A549 (cell line): ENCODE results near the gene UFSP2. TPM values are rescaled to one million over a fixed set of nuclear protein-coding genes. Genes with fewer than 3 reads are reported as not detected.

Experiments used
- ATAC-seq, 2 experiments: fragments of 200-7000 bp in 1 of 2; fragments of >200 bp in 1 of 2; cut with Nextera tagmentation in 1 of 2; cut with Tn5 transposase in 1 of 2; 3 replicates each; pipeline versions ENCODE4 v1.8.0 to v1.9.1; 2018 to 2020; ENCODE audit warnings: mild to moderate bottlenecking in 1 of 2, moderate library complexity in 1 of 2
- CTCF ChIA-PET: fragments of 300-600 bp; sonication (Branson Sonifier 250); formaldehyde crosslinking; extraction: SDS; loops from one replicate; lab custom pipeline; 2021; ENCODE audit warnings: antibody characterized with exemption, inconsistent platforms; lab: Yijun Ruan, JAX
- POLR2A ChIA-PET: fragments of 350-600 bp; formaldehyde crosslinking; extraction: SDS; loops from one replicate; lab custom pipeline; 2021; ENCODE audit warnings: antibody characterized with exemption, inconsistent platforms; lab: Yijun Ruan, JAX
- DNase-seq, 2 experiments: peaks; one replicate each; pipeline versions ENCODE4 v3.0.0 to v3.0.0-alpha.2; 2011 to 2016; ENCODE audit warnings: low read depth in 1 of 2, low spot score in 1 of 2
- FAIRE-seq: peaks from 2 replicates; lab custom pipeline; 2011; peaks lifted over from hg19 to GRCh38; lab: Jason Lieb, UNC
- H3K27ac ChIP-seq, 2 experiments: fragments of >200 bp; sonication (Bioruptor Twin); formaldehyde crosslinking; 3 replicates each; pipeline ENCODE4 v1.5.1; 2016 to 2017
- H3K4me1 ChIP-seq: fragments of >200 bp; sonication (Bioruptor Twin); formaldehyde crosslinking; 3 replicates; pipeline ENCODE4 v1.6.1; 2016
- H3K4me2 ChIP-seq: fragments of >200 bp; sonication (Bioruptor Twin); formaldehyde crosslinking; 3 replicates; pipeline ENCODE4 v1.6.1; 2016
- H3K4me3 ChIP-seq: fragments of >200 bp; sonication (Bioruptor Twin); formaldehyde crosslinking; 3 replicates; pipeline ENCODE4 v1.5.1; 2016
- H3K9me3 ChIP-seq: fragments of >200 bp; sonication (Bioruptor Twin); formaldehyde crosslinking; 3 replicates; pipeline ENCODE4 v1.6.1; 2016
- CBX2 ChIP-seq: fragments of 200-600 bp; sonication (generic); IDR thresholded peaks from 2 replicates; pipeline ENCODE4 v1.6.1; 2016; ENCODE audit warnings: low read depth, mild to moderate bottlenecking, borderline replicate concordance
- CEBPB ChIP-seq, 2 experiments: fragments of >200 bp in 1 of 2; sonication (Bioruptor Twin) in 1 of 2; formaldehyde crosslinking in 1 of 2; IDR thresholded peaks; 2 replicates each; pipeline ENCODE4 v1.6.1; 2012 to 2016
- CHD4 ChIP-seq: fragments of 200-600 bp; sonication (generic); IDR thresholded peaks from 2 replicates; pipeline ENCODE4 v1.6.1; 2016; ENCODE audit warnings: antibody characterized with exemption, mild to moderate bottlenecking, borderline replicate concordance
- CTCF ChIP-seq: fragments of >200 bp; sonication (Bioruptor Twin); formaldehyde crosslinking; IDR thresholded peaks from 3 replicates; pipeline ENCODE4 v1.5.1; 2016
- EHMT2 ChIP-seq: fragments of 200-600 bp; sonication (generic); IDR thresholded peaks from 2 replicates; pipeline ENCODE4 v1.6.1; 2016; ENCODE audit warnings: antibody characterized with exemption, low read depth, mild to moderate bottlenecking, moderate library complexity
- EP300 ChIP-seq, 2 experiments: fragments of >200 bp; sonication (Bioruptor Twin); formaldehyde crosslinking; IDR thresholded peaks; 2 replicates in 1 of 2; 3 replicates in 1 of 2; pipeline ENCODE4 v1.6.1; 2016 to 2017
- HEYL ChIP-seq: fragments of 250-450 bp; sonication (Bioruptor Pico); IDR thresholded peaks from 2 replicates; pipeline ENCODE4 v1.8.0; 2021; ENCODE audit warnings: mild to moderate bottlenecking, moderate library complexity
- HOXB5 ChIP-seq: fragments of 250-450 bp; sonication (Bioruptor Pico); IDR thresholded peaks from 2 replicates; pipeline ENCODE4 v1.5.0; 2020; ENCODE audit warnings: mild to moderate bottlenecking, moderate library complexity
- MAFK ChIP-seq: fragments of 450-650 bp; IDR thresholded peaks from 2 replicates; pipeline ENCODE4 v1.6.1; 2014; ENCODE audit not compliant: partially characterized antibody
- MYC ChIP-seq: IDR thresholded peaks from 2 replicates; pipeline ENCODE4 v1.6.1; 2012; ENCODE audit warnings: mild to moderate bottlenecking, inconsistent platforms, low read length, improper control_type of control experiment, borderline replicate concordance
- NPAS2 ChIP-seq: fragments of 250-450 bp; sonication (Bioruptor Pico); IDR thresholded peaks from 2 replicates; pipeline ENCODE4 v1.8.0; 2022; ENCODE audit warnings: mild to moderate bottlenecking, moderate library complexity, borderline replicate concordance
- PHF8 ChIP-seq: fragments of 200-600 bp; sonication (generic); IDR thresholded peaks from 2 replicates; pipeline ENCODE4 v1.6.1; 2016; ENCODE audit warnings: low read depth, mild to moderate bottlenecking, antibody characterized with exemption, moderate library complexity, borderline replicate concordance
- POLR2AphosphoS2 ChIP-seq: conservative IDR thresholded peaks from 2 replicates; pipeline ENCODE4 v1.6.1; 2012; ENCODE audit warnings: low read length, improper control_type of control experiment, inconsistent platforms
- RAD21 ChIP-seq, 2 experiments: fragments of >200 bp in 1 of 2; sonication (Bioruptor Twin) in 1 of 2; formaldehyde crosslinking in 1 of 2; IDR thresholded peaks in 1 of 2; conservative IDR thresholded peaks in 1 of 2; 2 replicates in 1 of 2; 3 replicates in 1 of 2; pipeline ENCODE4 v1.6.1; 2012 to 2018; ENCODE audit warnings: inconsistent platforms in 1 of 2
- RNF2 ChIP-seq: fragments of 200-600 bp; sonication (generic); IDR thresholded peaks from 2 replicates; pipeline ENCODE4 v1.6.1; 2016; ENCODE audit warnings: low read depth, mild to moderate bottlenecking, antibody characterized with exemption, moderate library complexity, borderline replicate concordance
- SMC3 ChIP-seq: fragments of >200 bp; sonication (Bioruptor Twin); formaldehyde crosslinking; IDR thresholded peaks from 3 replicates; pipeline ENCODE4 v1.6.1; 2018; ENCODE audit warnings: inconsistent platforms
- SREBF2 ChIP-seq: fragments of 450-650 bp; IDR thresholded peaks from 2 replicates; pipeline ENCODE4 v1.6.1; 2014; ENCODE audit warnings: mild to moderate bottlenecking, moderate library complexity
- ZC3H11A ChIP-seq: fragments of 450-650 bp; IDR thresholded peaks from 2 replicates; pipeline ENCODE4 v1.6.1; 2014; ENCODE audit warnings: antibody characterized with exemption, mild to moderate bottlenecking
- ZFP36 ChIP-seq: fragments of 450-650 bp; IDR thresholded peaks from 2 replicates; pipeline ENCODE4 v1.6.1; 2014; ENCODE audit warnings: borderline replicate concordance; ENCODE audit not compliant: partially characterized antibody
- WGBS: methylation state at CpG from one replicate; pipeline ENCODE4 v1.1.6; 2017; ENCODE audit errors: missing lambda C conversion rate; 5-methylcytosine and 5-hydroxymethylcytosine counted together
- polyA plus RNA-seq, 4 experiments: library from polyadenylated mRNA; depleted of rRNA in 3 of 4; stranded (reverse); fragments of >200 nt; fragmentation: RNase III in 1 of 4; extraction: RNeasy Plus Mini Kit Qiagen cat#74134 plus additional on column Dnase treatment in 1 of 4; gene quantifications; 2 replicates in 3 of 4; 3 replicates in 1 of 4; pipeline ENCODE4 v1.2.3, GENCODE V29; 2011 to 2017
- TF ChIP-seq, protein P1 (sequence below): fragments of >200 bp; sonication (Bioruptor Twin); formaldehyde crosslinking; IDR thresholded peaks from 2 replicates; pipeline ENCODE4 v1.6.1; 2016
- TF ChIP-seq, protein P2 (sequence below): fragments of 250-450 bp; sonication (Bioruptor Pico); IDR thresholded peaks from 2 replicates; pipeline ENCODE4 v1.5.0; 2020; ENCODE audit warnings: low read depth, mild to moderate bottlenecking, moderate library complexity

The UFSP2 gene
- polyA plus RNA-seq, 2 of the 4 experiments (the other 2 are of a cell fraction), result 15.1 to 35.7 TPM

DNA sequence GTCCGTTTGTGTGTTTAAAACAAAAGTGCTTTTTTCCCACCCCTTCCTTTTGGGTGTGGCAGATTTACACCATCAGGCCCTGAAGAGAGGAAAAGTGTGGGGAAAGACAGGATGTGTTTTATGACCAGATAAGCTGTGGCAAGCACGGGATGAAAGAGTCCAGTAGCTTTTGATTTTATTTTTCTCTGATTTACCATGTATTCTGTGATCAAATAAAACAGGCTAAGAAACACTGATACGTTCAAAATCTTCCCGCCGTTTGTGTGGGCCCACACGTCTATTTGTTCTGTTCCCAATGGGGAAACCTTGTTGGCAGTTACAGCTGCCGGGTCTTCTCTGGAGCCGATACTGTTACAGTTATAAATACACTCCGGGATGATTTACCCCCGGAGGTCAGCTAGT lies 40.8 kb downstream of the UFSP2 start:
- Histone ChIP-seq H3K9me3 (no peaks in the 10 kb centered on the region), H3K4me3 (no peak overlapping the region), H3K27ac (no peak overlapping the region), H3K4me1 (no peaks in the 10 kb centered on the region), H3K4me2 (no peak overlapping the region)
- ChIA-PET POLR2A (interaction anchor here (1.8 kb wide), 1 partner anchor 11 kb away, joined by 7 read pairs; the partner anchor contains the start of gene LRP2BP), CTCF (no interaction called here)
- 70% methylated on average over 10 of the region's 10 CpGs for WGBS
- ATAC-seq (no peak), FAIRE-seq (no peak), DNase-seq (no peak)
- TF ChIP-seq SMC3 (no peak), PHF8 (no peak), CBX2 (no peak), EHMT2 (no peak)

GRCh38 chr4:185384061-185384460 lies 41.7 kb downstream of the UFSP2 start:
- CTCF ChIA-PET, result interaction anchor here (0.7 kb wide), 1 partner anchor 12 kb away, joined by 3 read pairs; no protein-coding TSS in a partner anchor
- DNase-seq (no peak), FAIRE-seq (no peak), ATAC-seq (no peak)
- H3K9me3 ChIP-seq, result no peaks in the 10 kb centered on the region
- H3K4me3 ChIP-seq, result no peak overlapping the region
- TF ChIP-seq HEYL (CRISPR knock-in tag) (no peak), CTCF (no peak), SMC3 (no peak), CHD4 (no peak), EHMT2 (no peak), ZC3H11A (no peak), MAFK (no peak), ZFP36 (no peak), EP300 (IDR thresholded peaks at IDR 0.05) (no peak), CEBPB (IDR thresholded peaks at IDR 0.05) (no peak), RNF2 (no peak), NPAS2 (CRISPR knock-in tag) (no peak), MYC (no peak), HOXB5 (CRISPR knock-in tag) (no peak)
- TF ChIP-seq, protein P1, sequence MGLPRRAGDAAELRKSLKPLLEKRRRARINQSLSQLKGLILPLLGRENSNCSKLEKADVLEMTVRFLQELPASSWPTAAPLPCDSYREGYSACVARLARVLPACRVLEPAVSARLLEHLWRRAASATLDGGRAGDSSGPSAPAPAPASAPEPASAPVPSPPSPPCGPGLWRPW, result no peak
- no peaks in the 10 kb centered on the region for H3K4me1 ChIP-seq
- POLR2A ChIA-PET, result no interaction called here
- no peak overlapping the region for H3K27ac ChIP-seq
- 100% methylated on average over 2 of the region's 2 CpGs for WGBS
- H3K4me2 ChIP-seq, result no peak overlapping the region

DNA sequence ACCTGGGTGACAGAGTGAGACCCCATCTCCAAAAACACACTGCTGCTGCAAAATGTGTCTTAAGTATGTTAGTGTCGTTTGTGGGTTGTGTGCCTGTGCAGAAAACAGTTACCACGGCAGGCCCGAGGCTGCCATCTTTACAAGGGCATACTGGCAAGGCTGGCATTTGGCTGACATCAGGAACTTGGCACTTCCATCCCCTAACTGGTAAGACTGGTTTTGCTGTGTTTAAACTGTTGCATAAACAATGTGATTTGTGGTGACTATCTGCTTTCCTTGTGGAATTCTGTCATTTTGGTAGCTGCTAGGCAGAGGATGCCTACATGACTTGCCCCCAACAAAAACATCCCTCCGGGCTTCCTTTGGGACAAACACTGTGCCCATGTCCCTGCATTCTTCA lies 42.3 kb downstream of the UFSP2 start:
- no peak overlapping the region for H3K27ac ChIP-seq
- no peak overlapping the region for H3K4me3 ChIP-seq
- H3K4me1 ChIP-seq, result no peaks in the 10 kb centered on the region
- no peak for FAIRE-seq
- no peak overlapping the region for H3K4me2 ChIP-seq
- WGBS, result 88% methylated on average over 4 of the region's 4 CpGs
- CTCF ChIA-PET, result no interaction called here
- H3K9me3 ChIP-seq, result no peaks in the 10 kb centered on the region
- TF ChIP-seq SREBF2, result no peak
- no peak for TF ChIP-seq POLR2AphosphoS2
- TF ChIP-seq, protein P2, sequence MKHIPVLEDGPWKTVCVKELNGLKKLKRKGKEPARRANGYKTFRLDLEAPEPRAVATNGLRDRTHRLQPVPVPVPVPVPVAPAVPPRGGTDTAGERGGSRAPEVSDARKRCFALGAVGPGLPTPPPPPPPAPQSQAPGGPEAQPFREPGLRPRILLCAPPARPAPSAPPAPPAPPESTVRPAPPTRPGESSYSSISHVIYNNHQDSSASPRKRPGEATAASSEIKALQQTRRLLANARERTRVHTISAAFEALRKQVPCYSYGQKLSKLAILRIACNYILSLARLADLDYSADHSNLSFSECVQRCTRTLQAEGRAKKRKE, result no peak
- no peak for TF ChIP-seq RAD21 (conservative IDR thresholded peaks at IDR 0.05 in 1 of 2, IDR thresholded peaks at IDR 0.05 in 1 of 2)
- no peak for ATAC-seq
- POLR2A ChIA-PET, result no interaction called here
- no peak for DNase-seq
